ENCODE results near the gene DGLUCY.
"Not testable (repeated sequence)": the region's sequence is repeated elsewhere in the genome, so short reads cannot be mapped to it uniquely, and the experiment has no call there.

DGLUCY gene

DNA sequence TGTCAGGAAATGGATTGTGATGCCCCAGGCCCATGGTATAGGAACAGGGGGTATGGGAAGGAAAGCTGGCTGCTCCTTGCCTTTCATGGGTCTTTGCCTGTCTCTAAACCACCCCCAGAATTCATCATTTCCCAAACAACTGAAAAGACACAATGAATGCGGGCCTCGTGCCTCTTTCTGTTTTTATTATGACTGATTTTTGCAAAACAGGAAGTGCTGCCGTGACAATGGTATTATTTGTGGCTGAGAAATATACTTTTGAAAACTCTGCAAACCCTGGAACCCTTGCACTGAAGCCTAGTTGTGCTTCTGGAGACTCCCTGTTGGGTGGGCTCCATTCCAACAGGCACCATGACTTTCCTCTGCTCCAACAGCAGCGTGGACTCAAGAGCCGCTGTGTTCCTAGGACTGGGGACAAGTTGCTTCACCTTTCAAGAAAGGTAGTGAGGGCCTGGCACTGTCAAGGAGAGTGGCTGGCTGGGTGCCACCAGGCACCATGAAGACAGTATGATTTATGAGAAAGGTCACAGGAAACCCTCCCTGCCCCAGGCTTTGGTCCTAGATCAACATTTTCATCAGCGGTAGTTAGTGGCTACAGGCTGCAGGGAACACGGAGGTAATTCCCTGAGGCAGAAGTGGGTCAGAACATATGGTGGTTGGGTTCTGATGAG, 4.8 kb upstream of the DGLUCY start:
- DNase-seq (ENCODE audit: low spot score) = no peak

DNA sequence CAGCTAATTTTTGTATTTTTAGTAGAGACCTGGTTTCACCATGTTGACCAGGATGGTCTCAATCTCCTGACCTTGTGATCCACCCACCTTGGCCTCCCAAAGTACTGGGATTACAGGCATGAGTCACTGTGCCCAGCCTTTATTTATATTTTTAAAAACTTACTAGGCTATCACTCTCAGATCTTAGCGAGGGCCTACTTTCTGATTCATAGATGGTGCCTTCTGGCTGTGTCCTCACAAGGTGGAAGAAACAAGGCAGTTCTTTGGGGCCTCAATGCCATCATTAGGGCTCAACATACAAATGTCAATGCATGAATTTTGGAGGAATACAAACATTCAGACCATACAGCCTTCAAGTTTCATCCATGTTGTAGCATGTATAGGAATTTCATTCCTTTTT, 2.4 kb upstream of the DGLUCY start:
- DNase-seq (ENCODE audit: low spot score) = no peak

DNA sequence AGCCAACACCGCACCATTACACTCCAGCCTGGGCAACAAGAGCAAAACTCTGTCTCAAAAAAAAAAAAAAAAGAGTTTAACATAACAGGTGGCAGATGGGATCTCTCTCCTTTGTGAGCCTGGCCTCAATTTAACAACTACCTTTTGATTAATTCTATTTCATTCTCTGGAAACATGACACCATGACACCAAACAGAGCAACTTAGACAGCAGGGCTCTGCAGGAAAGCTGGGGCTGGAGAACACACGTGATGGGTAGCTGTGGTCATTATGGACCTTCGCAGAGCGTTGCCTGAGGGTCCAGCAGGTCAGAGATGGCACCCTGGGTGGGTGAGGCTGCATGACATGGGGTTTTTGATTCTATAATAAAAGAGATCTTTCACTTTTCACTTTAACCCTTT, 1.7 kb upstream of the DGLUCY start:
- no peak for DNase-seq (ENCODE audit: low spot score)

DNA sequence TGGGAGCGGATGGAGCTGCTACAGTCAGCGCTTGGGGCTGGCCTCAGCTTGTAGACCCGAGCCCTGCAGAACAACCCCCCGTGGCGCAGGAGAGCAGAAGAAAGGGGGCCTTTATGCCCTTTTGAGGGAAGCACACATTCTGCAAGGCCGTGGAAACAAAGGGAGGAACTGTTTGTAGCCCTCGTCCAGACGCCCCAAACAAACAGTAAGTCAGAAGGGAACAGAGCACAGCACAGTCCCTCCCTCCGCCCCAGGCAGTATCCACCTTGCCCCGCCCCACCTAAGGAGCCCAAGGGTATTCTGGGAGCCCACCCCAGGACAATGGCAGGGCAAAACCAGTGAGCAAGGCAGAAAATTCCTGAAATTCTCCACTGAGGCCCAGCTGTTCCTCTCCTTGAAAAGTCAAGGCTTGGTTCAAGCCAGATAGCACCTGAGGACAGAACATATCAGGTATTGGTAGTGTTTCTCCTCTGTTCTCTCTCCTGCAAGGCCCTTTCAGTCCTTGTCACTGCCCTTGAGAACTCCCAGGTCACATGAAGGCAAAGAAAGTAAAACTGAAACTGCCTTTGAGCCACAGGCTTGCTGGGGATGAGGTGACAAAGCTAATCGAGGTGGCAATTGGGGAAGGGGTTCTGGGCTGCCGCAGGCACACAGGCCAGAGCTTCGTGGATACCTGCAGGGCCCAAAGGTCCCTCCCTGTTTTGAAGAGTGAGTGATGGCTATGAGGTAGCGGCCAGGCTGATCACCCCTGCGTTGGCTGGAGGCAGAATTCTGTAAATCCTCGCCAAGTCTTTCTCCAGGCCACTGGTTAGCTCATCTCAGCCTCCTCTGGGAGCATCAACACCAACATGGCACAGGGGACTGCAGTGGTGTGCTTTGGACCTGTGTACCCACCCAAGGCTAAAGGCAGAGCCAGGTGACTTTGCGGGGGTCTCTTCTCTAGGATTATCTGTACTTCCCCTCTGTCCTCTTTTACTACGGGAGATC, 499 bp downstream of the DGLUCY start:
- DNase-seq (ENCODE audit: low spot score) = peak; percentile 49

DNA sequence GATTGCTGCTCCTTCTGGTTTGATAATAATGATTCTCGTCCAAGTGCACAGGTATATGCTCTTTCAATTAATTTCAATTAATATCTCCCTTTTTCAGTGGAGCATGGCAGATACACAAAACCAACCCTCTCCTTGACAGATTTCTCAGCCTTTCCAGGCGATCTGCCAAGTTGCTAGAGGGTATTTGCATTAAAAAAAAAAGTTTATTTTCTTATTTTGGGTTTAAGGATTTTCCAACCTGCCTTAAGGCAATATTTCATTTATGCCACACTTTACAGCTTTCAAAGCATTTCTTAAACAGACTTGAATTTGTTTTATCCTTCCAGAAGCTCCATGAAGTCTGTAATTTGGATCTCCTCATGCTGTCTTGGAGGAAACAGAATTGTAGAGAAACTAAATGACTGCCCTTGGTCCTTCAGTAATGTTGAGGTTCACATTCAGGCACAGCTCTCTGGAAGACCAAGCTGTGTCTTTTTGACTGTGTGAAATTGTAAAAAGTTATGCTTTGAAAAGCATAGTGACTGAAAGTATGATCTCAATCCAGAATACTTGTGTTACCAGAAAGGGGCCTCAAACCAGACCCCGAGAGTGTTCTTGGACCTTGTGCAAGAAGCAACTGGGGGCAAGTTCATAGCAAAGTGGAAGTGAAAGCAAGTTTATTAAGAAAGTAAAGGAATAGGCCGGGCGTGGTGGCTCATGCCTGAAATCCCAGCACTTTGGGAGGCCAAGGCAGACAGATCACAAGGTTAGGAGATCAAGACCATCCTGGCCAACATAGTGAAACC, 2.3 kb downstream of the DGLUCY start:
- DNase-seq (ENCODE audit: low spot score) = no peak

DNA sequence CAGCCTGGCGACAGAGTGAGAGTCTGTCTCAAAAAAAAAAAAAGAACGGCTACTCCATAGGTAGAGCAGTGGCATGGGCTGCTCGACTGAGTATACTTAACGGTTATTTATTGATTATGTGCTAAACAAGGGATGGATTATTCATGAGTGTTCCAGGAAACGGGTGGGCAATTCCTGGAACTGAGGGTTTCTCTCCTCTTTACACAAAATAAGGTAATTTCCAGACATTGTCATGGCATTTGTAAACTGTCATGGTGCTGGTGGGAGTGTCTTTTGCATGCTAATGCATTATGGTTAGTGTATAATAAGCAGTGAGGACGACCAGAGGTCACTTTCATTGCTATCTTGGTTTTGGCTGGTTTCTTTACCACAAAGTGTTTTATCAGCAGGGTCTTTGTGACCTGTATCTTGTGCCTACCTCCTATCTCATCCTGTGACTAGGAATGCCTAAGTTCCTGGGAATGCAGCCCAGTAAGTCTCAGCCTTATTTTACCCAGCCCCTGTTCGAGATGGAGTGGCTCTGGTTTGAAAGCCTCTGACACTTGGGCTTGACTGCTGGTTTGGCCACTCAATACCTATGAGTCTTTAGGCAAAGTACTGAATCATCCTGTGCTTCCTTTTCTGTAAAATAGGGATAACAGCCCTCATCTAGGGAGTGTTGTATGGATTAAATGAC, 3.2 kb downstream of the DGLUCY start:
- DNase-seq (ENCODE audit: low spot score) = no peak

DNA sequence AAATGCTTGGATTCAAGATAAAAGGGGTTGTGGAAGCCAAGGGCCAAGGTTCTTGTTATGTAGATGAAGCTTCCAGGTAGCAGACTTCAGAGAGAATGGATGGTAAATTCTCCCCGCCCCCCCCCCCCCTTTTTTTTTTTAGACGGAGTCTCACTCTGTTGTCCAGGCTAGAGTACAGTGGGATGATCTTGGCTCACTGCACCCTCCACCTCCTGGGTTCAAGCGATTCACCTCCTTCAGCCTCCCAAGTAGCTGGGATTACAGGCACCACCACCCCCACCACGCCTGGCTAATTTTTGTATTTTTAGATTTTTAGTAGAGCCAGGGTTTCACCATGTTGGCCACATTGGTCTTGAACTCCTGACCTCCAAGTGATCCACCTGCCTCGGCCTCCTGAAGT, 4.1 kb downstream of the DGLUCY start:
- DNase-seq (ENCODE audit: low spot score) = no peak

DNA sequence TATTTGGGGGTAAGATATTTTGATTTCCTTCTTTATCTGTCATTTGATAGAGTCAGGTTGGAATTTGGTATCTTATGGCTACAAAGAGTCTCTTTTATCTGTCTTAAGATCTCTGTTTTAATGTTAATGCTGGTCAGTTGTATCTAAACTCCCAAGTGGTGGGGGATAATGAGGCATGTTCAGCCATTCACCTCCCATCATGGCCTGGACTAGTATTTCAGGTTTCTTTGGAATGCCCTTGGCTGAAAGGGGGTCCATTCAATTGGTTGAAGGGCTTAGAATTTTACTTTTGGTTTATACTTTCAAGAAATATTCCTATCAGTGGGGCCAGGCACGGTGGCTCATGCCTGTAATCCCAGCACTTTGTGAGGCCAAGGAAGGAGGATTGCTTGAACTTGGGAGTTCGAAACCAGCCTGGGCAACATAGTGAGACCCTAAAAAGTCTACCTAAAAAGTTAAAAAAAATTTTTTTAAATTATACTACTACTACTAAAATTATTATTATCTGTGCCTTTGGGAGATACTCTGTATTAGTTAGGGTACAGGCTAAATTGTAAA, 4.7 kb downstream of the DGLUCY start:
- DNase-seq (ENCODE audit: low spot score) = no peak

DNA sequence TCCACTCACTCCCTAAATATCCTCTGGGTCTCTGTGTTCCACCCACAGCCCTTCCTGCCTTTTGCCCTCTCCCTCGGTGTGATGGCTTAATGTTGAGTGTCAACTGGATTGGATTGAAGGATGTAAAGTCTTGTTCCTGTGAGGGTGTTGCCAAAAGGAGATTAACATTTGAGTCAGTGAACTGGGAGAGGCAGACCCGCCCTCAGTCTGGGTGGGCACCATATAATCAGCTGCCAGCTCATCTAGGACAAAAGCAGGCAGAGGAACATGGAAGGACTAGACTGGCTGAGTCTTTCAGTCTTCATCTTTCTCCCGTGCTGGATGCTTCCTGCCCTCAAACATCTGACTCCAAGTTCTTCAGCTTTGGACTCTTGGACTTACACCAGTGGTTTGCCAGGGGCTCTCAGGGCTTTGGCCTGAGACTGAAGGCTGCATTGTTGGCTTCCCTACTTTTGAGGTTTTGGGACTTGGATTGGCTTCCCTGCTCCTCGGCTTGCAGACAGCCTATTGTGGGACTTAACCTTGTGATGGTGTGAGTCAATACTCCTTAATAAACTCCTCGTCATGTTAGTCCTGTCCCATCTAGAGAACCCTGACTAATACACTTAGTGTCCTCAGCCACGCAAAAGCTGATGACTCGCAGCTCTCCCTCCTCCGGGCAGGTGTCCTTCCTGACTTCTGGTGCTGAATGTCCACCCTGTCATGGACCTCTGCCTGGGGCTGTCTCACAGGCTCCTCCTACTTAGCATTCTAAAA, 5.9 kb downstream of the DGLUCY start:
- DNase-seq (ENCODE audit: low spot score) = peak; percentile 62

DNA sequence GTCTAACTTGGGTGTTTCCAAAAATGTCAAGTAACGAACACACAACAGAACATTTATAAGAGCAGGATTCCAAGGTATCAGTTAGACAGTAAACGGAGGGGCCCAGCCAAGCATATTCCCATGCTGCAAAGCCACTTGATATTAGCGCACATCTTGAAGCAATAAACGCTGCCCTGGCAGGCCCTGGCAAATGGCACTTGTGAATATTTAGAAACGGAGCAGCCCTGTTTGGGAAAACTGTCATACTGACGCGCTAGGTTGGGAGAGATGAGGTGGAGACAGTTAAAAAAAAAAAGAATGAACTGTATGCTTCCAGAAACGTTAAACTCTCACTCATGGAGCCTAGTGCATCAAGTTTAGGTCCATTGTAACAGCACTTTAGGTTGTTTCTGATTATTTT, 9.3 kb downstream of the DGLUCY start:
- DNase-seq (ENCODE audit: low spot score) = no peak

DNA sequence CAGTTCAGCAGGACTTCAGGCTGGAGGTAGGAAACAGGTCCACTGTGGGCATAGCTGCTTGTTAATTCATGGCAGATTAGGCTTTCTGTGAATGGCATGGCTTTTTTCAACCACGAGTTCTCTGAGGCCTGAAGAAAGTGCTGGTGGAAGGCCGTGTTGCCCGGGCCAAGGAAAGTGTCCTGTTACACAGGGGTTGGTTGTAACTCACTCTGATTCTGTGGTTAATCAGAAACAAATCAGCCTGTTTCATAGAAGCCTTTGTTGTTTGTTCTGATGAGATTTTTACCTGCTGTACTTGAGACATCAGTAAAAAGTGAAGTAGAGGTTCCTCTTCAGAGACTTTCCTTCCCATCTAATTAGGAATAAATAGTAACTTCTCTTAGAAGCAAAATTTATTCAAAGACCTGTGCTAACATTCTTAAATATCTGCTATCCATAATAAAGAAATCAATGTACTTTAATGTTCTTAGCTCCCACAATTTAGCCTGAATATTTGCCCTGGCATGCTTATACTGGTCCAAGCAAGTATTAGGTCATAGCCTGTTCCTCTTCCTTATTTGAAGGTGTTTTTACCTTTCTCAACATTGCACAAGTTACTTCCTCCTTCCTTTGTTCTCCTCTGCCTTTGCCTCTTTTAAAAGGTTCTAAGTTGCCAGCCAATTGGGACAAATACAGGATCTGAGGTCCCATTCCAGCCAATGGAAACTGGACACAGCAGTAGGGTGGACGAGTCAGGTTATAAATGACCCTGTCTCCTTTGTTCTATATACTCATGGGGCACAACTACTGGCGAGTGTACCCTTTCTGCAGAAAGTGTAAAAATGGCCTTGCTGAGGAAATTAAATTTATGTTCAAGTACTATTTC, 10.8 kb downstream of the DGLUCY start:
- not testable (repeated sequence) for DNase-seq (ENCODE audit: low spot score)

DNA sequence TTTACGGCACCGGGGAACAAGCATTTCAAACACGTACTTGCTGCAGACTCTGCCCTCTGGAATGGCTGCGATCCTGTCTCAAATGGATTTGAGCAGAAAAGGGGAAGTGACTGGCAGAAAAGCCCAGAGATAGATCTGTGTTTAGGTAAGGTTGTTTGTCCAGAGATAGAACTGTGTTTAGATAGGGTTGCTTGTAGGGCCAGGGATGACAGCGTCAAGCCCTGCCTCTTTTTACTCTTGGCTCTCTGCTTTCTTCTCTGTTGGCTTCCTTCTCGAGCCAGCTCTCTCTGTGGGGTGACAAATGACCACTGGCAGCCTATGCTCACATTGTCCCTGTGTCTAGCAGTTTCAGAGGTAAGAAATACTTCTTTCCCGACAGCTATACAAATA, 11.4 kb downstream of the DGLUCY start:
- no peak for DNase-seq (ENCODE audit: low spot score)

DNA sequence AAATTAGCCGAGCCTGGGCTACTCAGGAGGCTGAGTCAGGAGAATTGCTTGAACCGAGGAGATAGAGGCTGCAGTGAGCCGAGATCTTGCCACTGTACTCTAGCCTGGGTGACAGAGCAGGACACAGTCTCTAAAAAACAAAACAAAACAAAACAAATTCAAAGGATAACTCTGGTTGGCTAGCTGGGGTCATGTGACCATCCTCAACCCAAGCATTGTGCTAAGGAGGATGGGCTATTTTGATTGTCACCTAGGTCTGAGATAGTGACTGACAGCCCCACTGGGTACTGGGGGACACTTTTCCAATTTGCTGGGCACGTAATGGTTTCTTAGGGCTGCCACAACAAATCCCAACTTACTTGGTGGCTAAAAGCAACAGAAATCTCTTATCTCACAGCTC, 11.9 kb downstream of the DGLUCY start:
- no peak for DNase-seq (ENCODE audit: low spot score)

DNA sequence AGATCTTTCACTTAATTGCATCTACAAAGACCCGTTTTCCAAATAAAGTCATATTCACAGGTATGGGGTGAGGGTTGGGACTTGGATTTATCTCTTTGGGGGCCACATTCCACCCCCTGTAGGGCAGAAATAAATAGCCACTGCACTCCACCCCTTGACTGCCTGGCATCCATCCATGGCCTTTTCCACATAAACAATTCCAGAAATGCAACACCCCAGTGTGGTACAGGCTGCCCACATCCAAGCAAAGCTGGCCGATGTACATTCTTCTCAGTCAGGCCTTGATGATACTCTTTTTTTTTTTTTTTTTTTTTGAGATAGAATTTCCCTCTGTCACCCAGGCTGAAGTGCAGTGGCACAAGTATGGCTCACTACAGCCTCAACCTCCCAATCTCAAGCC, 12.9 kb downstream of the DGLUCY start:
- DNase-seq (ENCODE audit: low spot score) = no peak

DNA sequence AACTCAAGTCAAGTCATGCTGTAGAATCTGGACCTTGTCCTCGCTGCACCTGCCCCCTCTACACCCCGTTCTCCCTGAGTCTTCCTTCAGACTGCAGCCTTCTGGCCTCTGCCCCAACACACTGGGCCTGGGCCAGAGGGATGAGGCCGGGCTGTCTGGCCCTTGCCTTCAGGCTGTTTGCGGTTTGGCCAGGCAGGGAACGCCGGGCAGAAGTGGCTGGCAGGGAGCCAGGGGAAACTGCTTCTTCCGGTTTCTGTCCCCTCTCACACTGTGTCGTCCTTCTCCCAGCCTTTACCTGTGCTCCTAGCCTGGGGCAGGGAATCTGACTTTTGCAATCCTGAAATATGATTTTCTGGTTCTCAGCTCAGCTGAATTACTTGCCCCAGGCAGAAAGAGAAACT, 13.5 kb downstream of the DGLUCY start:
- DNase-seq (ENCODE audit: low spot score) = no peak

DNA sequence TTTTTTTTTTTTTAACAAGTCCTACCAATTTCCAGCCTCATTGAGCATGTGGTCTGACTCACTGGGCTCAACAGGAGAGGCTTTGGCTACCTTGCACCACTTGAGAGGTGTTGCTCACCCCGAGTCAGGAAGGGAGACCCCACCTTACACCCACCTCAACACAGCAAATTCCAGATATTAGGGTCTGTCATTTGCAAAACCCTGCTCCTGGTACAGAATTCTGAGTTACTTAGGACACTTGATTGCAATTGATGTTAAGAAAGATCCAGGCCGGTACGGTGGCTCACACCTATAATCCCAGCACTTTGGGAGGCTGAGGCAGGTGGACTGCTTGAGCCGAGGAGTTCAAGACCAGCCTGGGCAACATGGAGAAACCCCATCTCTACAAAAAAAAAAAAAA, 14.1 kb downstream of the DGLUCY start:
- DNase-seq (ENCODE audit: low spot score) = no peak

DNA sequence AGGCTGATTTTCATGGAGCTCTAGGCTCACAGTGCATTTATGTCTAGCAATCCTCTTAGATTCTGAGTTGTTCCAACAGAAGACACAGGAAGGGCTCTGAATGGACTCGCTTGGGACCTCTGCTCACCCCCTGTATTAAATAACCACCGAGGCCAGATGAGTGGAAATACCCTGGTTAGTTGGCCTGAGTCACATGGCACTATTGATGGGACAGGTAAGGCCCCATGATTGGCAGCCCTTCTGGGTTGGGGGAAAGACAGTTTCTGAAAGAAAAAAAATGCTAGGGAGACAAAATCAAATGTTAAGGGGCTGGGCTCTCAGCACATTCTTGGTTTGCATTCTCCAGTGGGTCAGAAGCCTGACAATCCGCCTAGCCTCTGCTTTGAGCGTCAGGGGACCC, 14.8 kb downstream of the DGLUCY start:
- DNase-seq (ENCODE audit: low spot score) = no peak

DNA sequence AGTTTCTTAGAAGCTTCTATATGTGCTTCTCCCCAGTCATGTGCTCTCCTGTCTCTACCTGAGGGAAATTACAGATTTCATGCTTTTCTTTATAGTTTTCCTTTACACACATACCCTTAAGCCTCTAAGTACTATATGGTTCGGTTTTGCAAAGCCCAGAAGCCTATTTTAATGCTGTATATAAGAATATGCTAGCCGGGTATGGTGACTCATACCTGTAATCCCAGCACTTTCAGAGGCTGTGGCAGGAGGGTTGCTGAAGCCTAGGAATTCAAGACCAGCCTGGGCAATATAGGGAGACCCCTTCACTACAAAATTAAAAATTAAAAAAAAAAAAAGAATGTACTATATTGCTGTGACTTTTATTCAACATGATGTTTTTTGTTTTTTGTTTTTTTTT, 15.4 kb downstream of the DGLUCY start:
- DNase-seq (ENCODE audit: low spot score) = no peak

DNA sequence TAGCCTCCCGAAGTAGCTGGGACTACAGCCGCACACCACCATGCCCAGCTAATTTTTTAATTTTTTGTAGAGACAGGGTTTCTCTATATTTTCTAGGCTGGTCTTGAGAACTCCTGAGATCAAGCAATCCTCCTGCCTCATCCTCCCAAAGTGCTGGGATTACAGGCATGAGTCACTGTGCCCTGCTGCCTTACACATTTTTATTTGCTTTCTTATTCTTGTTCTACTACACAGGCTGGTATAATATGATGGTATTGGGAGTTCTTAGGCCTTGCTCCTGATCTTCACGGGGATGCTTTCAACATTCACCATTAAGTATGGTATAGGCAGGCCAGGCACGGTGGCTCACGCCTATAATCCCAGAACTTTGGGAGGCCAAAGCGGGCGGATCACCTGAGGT, 21.2 kb downstream of the DGLUCY start:
- no peak for DNase-seq (ENCODE audit: low spot score)
